Measurements from ENCODE around the gene SLC25A21. TPM values are rescaled to one million over a fixed set of nuclear protein-coding genes. Genes with fewer than 3 reads are reported as not detected.

Gene SLC25A21
- total RNA-seq, 2 experiments from 2014 or later: not detected

DNA sequence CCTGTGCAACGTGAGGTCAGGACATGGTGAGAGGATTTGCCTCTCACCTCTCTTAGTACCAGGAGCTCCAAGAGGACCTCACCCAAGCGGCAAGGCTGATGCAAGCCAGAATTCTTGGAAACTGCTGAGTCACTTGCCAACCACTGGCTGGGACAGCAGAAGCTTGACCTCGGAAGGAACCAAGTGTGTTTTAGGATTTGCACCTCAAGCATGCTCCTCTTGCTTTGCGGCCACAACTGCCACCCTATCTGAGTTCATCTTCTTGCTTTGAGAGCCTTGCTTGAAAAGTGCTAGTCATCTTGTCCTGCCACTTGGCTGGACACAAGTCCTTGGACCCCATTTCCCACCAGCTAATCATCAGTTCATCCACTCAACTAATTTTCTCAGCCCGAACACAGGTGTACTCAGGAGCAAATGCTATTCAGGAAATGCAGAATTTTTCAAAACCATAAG is 195.8 kb downstream of the SLC25A21 start:
- no peak overlapping the region for H3K27ac Mint-ChIP-seq
- peaks cover 13% of the 10 kb centered on the region for H3K9me3 Mint-ChIP-seq
- H3K36me3 Mint-ChIP-seq (ENCODE audit: low read depth): no peaks in the 10 kb centered on the region
- H3K4me1 Mint-ChIP-seq (ENCODE audit: low read depth): no peaks in the 10 kb centered on the region
- CTCF ChIA-PET: interaction anchor here (0.7 kb wide), 1 partner anchor 173 kb away, joined by 3 read pairs; no protein-coding TSS in a partner anchor
- no peak overlapping the region for H3K4me3 Mint-ChIP-seq
- DNase-seq: no peak
- H3K27me3 Mint-ChIP-seq (ENCODE audit: low read depth): no peaks in the 10 kb centered on the region
- intact Hi-C loops (cut with micrococcal nuclease): no loop called here

DNA sequence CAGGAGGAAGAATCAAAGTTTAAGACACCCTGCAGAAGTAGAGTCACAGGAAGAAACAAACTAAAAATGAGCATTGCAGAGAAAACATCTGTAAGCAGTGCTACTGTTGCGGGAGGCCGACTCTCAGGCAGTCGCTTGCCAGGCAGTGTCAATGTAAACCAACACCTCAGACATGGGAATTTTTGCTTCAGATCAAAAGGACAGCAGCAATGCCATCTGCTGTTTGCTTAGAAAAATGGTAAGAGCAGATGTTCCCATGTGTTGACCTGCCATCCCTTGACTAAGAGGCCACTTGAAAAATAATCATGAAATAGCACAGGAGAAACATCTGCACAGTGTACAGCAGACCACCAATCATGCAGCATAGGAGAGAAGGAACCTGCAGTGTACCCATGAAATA is 196.6 kb downstream of the SLC25A21 start:
- H3K4me3 Mint-ChIP-seq: no peak overlapping the region

DNA sequence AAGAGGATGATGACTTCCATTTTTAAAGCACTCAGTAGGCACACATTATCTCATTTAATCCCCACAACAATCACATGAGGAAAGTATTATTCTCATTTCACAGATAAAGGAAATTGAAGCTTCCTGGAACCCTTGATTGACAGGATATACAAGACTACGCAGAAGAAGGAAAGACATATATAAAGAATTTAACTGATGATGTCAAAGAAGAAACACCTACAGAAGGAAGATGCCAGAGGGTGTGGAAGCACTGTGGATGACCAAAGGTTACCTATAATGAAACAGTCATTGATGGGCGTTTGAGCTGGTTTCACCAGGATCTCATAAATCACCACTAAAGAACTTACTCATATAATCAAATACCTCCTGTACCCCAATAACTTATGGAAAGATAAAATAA is 197.4 kb downstream of the SLC25A21 start:
- Mint-ChIP-seq H3K27ac (no peak overlapping the region), H3K9me3 (peaks cover 8% of the 10 kb centered on the region), H3K27me3 (ENCODE audit: low read depth) (no peaks in the 10 kb centered on the region), H3K4me3 (no peak overlapping the region), H3K36me3 (ENCODE audit: low read depth) (no peaks in the 10 kb centered on the region), H3K4me1 (ENCODE audit: low read depth) (no peaks in the 10 kb centered on the region)
- CTCF ChIA-PET: no interaction called here
- no peak for DNase-seq
- intact Hi-C loops (cut with micrococcal nuclease): no loop called here

More for the DNA sequence above, 196.6 kb downstream of the SLC25A21 start:
- CTCF ChIA-PET: no interaction called here
- no peak for DNase-seq
- Mint-ChIP-seq H3K9me3 (peaks cover 13% of the 10 kb centered on the region), H3K27me3 (ENCODE audit: low read depth) (no peaks in the 10 kb centered on the region), H3K36me3 (ENCODE audit: low read depth) (no peaks in the 10 kb centered on the region), H3K27ac (no peak overlapping the region), H3K4me1 (ENCODE audit: low read depth) (no peaks in the 10 kb centered on the region)
- intact Hi-C loops (cut with micrococcal nuclease): no loop called here

DNA sequence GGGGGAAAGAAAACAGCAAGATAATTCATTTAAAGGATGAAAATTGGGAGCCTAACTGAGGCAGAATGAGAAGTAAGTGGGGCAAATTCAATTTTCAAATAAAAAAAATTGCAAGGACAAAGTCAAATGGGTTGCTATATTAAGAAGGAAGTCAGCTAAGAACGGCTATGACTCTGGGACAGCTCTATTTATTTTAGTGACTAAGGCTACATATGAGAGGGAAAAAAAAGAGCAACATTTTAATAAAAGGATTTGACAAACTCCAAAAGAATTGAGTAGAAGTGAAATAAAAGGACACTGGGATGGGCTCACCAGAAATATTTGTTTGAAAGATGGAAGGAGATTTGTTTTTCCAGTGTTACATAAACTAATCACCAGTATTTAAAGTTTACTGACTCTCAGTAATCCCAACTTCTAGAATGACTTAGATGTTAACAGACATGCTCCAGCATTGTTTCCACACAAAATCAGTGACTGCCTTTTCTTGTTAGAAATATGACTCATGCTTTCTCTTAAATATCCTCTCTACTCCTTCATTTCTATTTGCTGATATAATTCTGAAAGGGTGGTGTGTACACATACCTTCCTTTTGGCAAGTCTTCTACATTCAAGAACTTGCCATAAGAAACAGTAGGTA is 198.5 kb downstream of the SLC25A21 start:
- Mint-ChIP-seq H3K36me3 (ENCODE audit: low read depth) (no peaks in the 10 kb centered on the region), H3K27ac (no peak overlapping the region), H3K4me1 (ENCODE audit: low read depth) (no peaks in the 10 kb centered on the region), H3K4me3 (no peak overlapping the region), H3K27me3 (ENCODE audit: low read depth) (no peaks in the 10 kb centered on the region), H3K9me3 (peaks cover 8% of the 10 kb centered on the region)
- intact Hi-C loops (cut with micrococcal nuclease): no loop called here
- DNase-seq: no peak
- CTCF ChIA-PET: no interaction called here

DNA sequence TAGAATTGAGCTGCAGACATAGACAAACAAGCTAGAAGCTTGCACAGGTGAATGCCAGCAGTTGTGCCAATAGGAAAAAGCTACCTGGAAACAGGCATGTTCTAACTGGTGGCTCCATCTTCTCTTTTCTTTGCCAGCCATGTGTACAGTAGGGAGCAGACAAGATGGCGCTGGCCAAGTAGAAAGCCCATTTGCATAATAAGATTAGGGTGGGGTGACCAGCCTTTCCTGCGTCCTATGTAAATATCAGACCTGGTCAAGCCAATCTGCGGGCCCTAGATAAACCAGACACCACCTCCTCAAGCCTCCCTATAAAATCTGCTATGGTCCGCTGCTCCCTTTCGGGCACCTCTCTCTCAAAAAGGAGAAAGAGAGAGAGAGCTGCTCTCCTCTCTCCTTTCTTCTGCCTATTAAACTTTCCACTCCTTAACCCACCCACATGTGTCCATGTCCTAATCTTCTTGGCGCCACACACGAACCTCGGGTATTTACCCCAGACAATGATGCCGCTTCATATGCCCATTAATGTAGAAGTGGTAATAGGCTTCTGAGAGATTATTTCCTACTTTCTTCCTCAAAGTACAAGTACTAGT is 201.0 kb downstream of the SLC25A21 start:
- peaks cover 8% of the 10 kb centered on the region for H3K9me3 Mint-ChIP-seq
- H3K27me3 Mint-ChIP-seq (ENCODE audit: low read depth): no peaks in the 10 kb centered on the region
- no peak overlapping the region for H3K4me3 Mint-ChIP-seq
- H3K27ac Mint-ChIP-seq: no peak overlapping the region
- CTCF ChIA-PET: no interaction called here
- DNase-seq: no peak
- no peaks in the 10 kb centered on the region for H3K36me3 Mint-ChIP-seq (ENCODE audit: low read depth)
- no peaks in the 10 kb centered on the region for H3K4me1 Mint-ChIP-seq (ENCODE audit: low read depth)
- intact Hi-C loops (cut with micrococcal nuclease): no loop called here

DNA sequence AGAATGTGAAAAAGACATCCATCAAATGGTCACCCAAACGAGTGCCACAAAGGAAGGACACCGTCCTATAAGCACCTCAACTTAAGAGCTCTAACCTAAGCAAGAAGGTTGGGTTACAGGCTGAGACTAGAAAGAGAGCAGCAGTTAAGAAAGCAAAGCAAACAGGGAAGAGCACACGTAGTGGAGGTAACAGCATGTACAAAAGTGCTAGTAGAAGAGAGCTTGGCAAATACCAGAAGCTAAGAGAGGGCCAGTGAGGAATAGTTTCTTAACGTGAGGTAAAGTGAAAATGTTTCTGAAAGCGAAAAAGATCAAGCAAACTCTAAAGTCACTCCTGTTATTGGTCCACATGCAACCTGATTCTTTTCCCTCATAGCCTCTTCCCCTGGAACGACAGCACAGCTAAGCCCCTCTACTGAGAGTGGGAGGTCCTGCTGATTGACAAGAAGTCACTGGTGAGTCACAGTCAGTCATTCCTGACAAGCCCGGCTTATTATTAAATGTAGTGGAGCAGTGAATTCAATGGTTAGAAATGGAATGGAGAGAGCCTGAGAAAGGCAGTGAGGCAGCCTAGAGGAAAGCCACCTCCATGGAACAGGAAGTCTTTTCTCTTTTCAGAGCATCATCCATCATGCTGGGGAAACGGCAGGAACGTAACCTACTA is 204.4 kb downstream of the SLC25A21 start:
- no peak overlapping the region for H3K27ac Mint-ChIP-seq
- DNase-seq: no peak
- CTCF ChIA-PET: no interaction called here
- no peaks in the 10 kb centered on the region for H3K4me1 Mint-ChIP-seq (ENCODE audit: low read depth)
- H3K36me3 Mint-ChIP-seq (ENCODE audit: low read depth): no peaks in the 10 kb centered on the region
- no peak overlapping the region for H3K4me3 Mint-ChIP-seq
- peaks cover 2% of the 10 kb centered on the region for H3K27me3 Mint-ChIP-seq (ENCODE audit: low read depth)
- H3K9me3 Mint-ChIP-seq: peaks cover 1% of the 10 kb centered on the region
- intact Hi-C loops (cut with micrococcal nuclease): no loop called here

DNA sequence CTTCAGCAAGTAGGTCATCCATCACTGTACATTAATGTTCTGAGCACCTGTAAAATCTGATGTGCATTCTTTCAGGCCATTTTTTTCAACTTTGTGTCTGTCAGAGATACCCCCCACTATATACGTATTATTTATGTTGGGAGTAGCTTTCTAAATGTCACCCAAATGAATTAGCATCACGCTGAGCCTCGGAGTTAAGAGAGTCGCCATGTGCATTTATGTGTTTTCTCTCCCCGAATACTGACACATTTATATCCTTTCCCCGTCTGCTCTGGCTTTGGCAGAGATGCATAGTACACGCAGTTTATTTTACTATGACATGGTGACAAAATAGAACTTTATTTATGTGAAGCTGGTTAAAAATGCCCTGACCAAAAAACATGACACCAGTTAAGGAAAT is 216.4 kb downstream of the SLC25A21 start:
- Mint-ChIP-seq H3K9me3 (no peaks in the 10 kb centered on the region), H3K36me3 (ENCODE audit: low read depth) (no peaks in the 10 kb centered on the region), H3K27me3 (ENCODE audit: low read depth) (no peaks in the 10 kb centered on the region), H3K4me1 (ENCODE audit: low read depth) (no peaks in the 10 kb centered on the region), H3K27ac (no peak overlapping the region), H3K4me3 (no peak overlapping the region)
- intact Hi-C loops (cut with micrococcal nuclease): no loop called here
- CTCF ChIA-PET: interaction anchor here (0.7 kb wide), 1 partner anchor 237 kb away, joined by 5 read pairs; no protein-coding TSS in a partner anchor
- DNase-seq: no peak

DNA sequence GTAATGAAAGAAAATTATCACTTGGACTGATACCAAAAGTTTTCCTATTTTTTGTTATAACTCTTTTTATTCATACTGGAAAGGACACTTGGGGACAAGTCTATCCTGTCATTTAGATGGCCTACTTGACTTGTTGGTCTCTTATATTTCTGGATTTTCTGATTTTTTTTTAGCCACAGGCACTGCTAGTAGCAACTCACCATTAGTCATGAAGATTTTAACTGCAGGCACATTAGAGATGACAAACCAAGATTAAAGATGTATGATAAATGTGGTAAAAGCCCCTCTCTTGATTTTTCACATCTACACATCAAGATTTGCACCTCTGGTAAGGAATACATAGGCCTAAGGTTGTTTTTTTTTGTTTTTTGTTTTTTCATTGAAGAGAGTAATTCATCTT is 217.0 kb downstream of the SLC25A21 start:
- no peak for DNase-seq
- intact Hi-C loops (cut with micrococcal nuclease): no loop called here
- Mint-ChIP-seq H3K27ac (no peak overlapping the region), H3K4me3 (no peak overlapping the region), H3K9me3 (no peaks in the 10 kb centered on the region), H3K27me3 (ENCODE audit: low read depth) (no peaks in the 10 kb centered on the region), H3K4me1 (ENCODE audit: low read depth) (no peaks in the 10 kb centered on the region), H3K36me3 (ENCODE audit: low read depth) (no peaks in the 10 kb centered on the region)
- CTCF ChIA-PET: no interaction called here

DNA sequence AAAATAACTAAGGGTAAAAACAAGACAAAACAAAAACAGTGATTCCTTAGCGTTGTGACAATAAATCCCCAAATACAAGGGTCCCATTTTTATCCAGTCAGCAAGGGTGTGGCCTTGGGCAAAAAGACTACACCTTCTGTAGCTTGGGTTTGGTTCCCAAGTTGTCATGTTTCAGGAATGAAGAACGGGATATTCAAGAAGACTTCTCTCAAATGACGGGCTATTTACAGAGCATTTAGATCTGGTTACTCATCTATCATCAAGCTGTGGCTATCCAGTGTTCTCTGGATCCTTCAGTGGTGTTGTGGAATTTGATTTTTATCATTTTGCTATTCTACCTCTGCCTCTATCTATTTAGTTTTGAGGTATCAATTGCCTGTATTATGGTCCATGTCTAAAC is 219.7 kb downstream of the SLC25A21 start:
- Mint-ChIP-seq H3K27ac (no peak overlapping the region), H3K27me3 (ENCODE audit: low read depth) (peaks cover 3% of the 10 kb centered on the region), H3K36me3 (ENCODE audit: low read depth) (no peaks in the 10 kb centered on the region), H3K4me1 (ENCODE audit: low read depth) (no peaks in the 10 kb centered on the region), H3K9me3 (no peaks in the 10 kb centered on the region), H3K4me3 (no peak overlapping the region)
- CTCF ChIA-PET: interaction anchor here (1.4 kb wide), 1 partner anchor 10 kb away, joined by 6 read pairs; no protein-coding TSS in a partner anchor
- DNase-seq: no peak
- intact Hi-C loops (cut with micrococcal nuclease): no loop called here

DNA sequence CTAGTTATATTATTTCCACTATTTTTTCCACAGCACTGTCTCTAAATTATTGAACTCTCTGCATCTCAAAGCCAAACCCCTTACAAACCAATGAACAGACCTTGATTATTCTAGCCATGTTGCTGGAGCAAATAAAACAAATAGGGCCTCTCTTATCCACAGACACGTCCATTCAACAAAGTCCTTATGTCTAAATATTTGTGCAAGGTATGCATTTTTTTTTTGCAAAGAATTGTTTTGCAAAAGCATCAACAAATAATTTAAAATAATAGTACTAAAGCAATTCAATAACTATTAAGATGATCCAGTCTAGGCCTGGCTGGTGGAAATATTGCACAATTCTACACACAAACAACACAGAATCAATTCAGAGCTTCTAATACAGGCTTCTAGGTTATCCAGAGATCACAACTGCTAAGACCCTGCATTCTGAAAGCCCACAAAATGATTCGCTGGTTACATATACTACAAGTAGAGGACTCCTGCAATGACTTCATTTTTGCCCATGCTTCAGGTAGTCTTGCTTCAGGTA is 221.0 kb downstream of the SLC25A21 start:
- CTCF ChIA-PET: no interaction called here
- DNase-seq: no peak
- intact Hi-C loops (cut with micrococcal nuclease): no loop called here
- Mint-ChIP-seq H3K9me3 (no peaks in the 10 kb centered on the region), H3K4me1 (ENCODE audit: low read depth) (no peaks in the 10 kb centered on the region), H3K36me3 (ENCODE audit: low read depth) (no peaks in the 10 kb centered on the region), H3K27ac (no peak overlapping the region), H3K4me3 (no peak overlapping the region), H3K27me3 (ENCODE audit: low read depth) (peaks cover 3% of the 10 kb centered on the region)

DNA sequence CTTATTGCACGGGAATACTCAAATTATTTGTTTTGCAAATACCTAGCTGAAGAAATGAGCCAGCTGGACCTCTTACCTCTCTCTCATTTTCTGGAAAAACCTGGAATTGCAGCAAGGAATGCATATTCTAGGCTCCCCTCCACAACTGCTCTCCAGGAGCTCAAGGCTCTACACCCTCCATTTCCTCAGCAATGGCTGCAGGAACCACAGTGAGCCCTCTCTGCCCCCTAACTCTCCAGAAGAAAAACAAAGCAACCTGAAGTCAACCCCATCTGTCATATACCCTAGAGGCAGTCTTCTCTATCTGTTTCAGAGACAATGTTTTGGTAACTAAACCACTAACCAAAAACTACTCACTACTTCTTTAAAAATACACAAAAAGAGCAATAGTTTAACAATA is 221.6 kb downstream of the SLC25A21 start:
- intact Hi-C loops (cut with micrococcal nuclease): no loop called here
- CTCF ChIA-PET: no interaction called here

DNA sequence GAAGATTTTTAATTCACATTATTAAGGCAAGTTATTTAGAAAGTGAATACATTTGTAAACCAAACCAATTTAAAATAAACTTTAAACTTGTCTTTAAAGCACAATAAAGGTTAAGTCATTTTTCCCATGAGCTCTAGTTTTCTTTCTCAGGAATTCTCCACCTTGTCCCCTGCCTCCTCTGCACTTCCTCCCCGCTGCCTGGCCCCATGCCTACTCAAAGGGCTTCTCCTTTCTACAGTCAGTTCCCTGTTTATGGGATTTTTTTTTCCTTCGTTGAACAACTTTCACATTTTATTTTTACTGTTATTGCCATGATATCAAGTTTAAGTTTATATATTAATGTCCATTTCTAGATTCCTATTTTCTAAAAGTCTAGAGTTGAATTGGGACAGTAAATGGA is 223.0 kb downstream of the SLC25A21 start:
- Mint-ChIP-seq H3K9me3 (no peaks in the 10 kb centered on the region), H3K27ac (no peak overlapping the region), H3K36me3 (ENCODE audit: low read depth) (no peaks in the 10 kb centered on the region), H3K27me3 (ENCODE audit: low read depth) (peaks cover 5% of the 10 kb centered on the region), H3K4me1 (ENCODE audit: low read depth) (no peaks in the 10 kb centered on the region), H3K4me3 (no peak overlapping the region)
- intact Hi-C loops (cut with micrococcal nuclease): loop anchor here (10.0 kb wide), 1 partner anchor 1065 kb away; no protein-coding TSS in a partner anchor
- no peak for DNase-seq
- CTCF ChIA-PET: no interaction called here

More for the DNA sequence above, 221.6 kb downstream of the SLC25A21 start:
- Mint-ChIP-seq H3K4me3 (no peak overlapping the region), H3K27ac (no peak overlapping the region), H3K9me3 (no peaks in the 10 kb centered on the region), H3K36me3 (ENCODE audit: low read depth) (no peaks in the 10 kb centered on the region), H3K4me1 (ENCODE audit: low read depth) (no peaks in the 10 kb centered on the region), H3K27me3 (ENCODE audit: low read depth) (peaks cover 3% of the 10 kb centered on the region)
- DNase-seq: no peak
